Measurements from ENCODE around the gene ALKAL2.

Gene ALKAL2

DNA sequence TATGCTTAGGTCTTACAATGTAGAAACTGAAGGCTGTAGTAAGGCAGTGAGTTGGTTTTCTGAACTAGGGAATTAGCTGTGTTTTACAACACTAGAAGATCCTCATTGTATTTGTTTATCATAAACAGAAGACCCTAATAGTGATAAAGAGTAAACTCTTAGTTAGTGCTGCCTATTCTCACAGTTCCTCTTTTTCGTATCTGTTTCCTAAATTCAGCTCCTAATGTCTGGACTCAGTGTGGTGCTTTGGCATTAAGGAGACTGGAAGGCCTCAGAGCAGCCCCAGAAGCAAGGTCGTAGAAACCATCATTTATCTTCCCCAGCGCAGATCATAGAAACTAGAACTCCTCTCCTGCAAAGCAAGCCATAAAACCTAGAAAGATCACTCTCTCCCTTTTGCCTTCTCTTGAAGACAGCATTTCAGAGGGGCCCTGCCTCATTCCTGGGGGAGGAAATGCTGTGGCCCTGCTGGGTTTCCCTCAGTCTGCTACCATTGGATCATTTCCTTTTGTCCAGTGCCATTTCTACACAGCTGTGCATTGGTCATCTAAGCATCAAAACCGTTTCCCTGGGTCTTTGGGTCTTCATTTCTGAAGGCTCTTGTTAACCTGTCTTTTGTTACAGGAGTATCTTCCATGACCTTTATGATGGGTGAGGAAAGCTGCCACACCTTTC, 18.4 kb downstream of the ALKAL2 start:
- DNase-seq = no peak

DNA sequence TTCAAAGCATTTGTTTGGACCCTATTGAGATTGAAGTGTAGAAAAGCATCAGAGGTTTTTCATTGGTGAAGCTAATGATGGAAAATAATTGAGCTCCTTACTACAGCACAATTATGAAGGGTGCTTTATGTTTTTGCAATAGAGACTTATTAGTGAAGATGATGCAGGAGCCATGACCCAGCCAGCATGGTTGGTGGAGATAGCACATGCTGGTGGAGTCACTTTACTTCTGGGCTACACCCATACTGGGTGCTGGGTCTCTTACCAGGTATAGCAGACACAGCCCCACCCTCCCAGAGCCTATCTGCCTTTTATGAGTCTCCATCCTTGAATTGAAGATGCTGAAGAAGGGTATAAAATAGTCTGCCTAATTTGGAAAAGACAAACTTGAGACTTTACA, 19.6 kb downstream of the ALKAL2 start:
- DNase-seq = no peak

DNA sequence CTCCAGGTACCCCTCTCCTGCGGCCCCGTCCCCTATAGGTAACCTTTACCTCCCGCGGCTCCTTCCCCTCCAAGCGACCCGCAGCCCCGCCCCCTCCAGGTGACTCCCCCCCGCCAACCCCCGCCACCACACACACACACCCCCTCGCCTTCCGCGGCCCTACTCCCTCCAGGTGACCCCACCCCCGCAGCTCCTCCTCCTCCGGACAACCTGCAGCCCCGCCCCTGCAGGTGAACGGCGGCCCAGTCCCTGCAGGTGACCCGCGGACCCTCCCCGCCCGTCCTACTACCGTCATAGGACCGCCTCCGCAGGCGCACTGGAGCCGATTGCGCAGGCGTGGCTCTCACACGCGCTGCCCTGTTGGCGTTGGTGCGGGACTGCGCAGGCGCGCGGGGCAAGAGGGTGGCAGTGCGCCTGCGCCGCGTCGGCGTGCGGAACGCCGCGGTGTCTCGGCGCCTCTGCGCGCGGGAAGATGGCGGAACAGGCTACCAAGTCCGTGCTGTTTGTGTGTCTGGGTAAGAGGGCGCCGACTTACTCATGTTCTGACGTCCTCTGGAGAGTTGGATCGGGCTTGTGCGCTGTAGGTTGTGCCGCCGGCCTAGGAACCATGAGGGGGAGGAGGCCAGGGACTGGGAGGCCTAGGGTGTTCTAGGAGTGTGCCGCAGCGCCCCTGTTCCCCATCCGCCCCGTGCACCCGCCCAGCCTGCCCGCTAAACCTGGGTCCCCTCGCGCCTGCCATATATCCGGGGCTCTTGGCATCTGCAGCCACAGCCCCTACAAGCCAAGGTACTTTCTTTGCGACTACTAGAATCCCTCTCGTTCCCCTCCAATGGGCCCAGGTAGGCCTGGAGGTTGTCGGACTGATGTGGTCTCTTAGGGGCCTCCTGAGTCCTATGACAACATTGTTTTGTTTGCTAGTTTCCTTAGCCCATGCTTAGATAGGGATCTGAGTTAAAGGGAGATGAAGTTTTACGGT, 23.1 kb downstream of the ALKAL2 start, which contains the start of gene ACP1:
Gene ACP1 (plus strand): TSS at position 455 of the 976 bp plus-strand sequence. CDS start 18 bp downstream, at position 473.
- peak; percentile 59 for DNase-seq

DNA sequence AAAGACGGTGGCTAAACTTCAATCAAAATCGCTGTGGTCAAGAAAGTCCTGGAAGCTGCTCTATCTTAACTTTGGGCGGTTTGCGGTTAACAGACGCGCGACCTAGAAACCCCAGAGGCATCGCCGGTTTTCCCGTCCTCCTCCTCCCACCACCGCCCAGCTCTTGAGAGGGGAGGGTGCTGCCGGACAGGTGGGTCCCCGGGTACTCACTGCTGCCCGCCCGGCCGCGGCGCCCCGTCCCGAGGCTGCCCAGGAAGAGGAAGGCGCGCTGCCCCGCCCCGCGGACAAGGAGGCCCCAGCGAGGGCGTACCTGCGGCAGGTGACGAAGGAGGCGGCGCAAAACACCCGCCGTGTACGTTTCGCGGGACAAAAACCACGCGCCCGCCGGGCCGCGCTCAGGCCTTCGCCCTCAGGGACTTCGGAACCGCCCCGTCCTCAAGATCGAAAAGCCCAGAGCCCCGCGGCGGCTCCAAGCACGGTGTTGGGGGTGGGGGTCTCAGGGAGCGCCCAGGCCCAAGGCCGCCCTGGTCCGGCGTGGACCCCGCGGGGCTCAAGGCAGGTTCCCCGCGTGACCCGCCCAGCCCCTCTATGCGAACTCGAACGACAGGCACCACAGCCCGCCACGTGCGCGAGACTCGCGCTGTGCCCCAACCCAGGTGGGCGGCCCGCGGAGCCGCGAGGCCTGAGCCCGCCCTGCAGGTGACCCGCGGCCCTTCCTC, 24.0 kb downstream of the ALKAL2 start, which contains the start of gene SH3YL1:
Gene SH3YL1 (minus strand): TSS at position 259 of the 719 bp plus-strand sequence. CDS start 48 bp downstream, at position 211.
- DNase-seq = no peak

DNA sequence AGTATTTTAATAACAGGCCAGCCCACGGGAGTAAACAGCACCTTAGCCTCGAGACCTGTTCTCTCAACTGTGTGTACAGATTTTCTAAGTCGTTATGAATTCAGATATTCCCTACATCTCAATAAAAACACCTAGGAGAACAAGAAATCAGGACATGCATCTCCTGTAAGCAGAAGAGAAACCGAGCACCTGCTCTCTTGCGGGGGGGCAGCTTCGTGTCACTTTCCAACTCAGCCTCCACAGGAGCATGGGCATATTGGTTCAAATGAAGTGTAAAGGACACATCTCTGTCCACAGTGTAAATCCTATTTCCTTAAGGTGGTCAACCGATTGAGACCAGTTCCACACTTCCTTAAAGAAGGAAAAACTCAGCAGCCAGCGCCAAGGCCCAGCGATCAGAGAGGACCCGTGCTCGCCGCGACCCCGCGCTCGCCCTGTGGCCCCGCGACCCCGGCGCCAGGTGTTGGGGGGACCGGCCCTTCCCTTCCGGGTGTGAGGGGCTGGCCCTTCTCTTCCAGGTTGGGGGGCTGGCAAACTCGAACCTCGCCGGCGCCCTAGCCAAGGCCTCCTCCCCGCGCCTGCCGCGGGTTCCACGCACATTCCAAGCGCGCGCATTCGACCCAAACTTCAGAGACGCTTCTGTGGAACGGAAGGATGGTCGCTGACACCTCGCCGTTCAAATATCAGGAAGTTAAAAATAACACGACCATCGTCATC, 24.7 kb downstream of the ALKAL2 start:
- DNase-seq = no peak

DNA sequence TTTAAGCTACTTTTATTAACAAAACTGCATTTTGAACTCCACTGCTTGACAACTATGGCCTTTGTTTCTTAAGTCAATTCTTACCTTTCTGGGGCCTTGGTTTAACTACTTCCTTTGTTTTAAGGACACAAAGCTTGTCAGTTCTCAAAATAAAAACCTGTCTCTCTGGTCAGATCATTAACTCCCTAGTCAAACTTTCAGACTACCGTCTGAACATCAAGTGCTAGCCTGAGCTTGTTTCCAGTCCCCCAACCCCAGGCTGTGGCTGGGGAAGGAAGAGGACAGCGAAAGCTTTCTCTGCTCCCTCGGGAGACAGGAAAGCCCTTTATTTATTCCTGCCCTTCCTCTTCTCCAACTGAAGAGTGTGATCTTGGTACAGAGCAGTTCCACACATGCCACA, 25.8 kb downstream of the ALKAL2 start:
- no peak for DNase-seq

DNA sequence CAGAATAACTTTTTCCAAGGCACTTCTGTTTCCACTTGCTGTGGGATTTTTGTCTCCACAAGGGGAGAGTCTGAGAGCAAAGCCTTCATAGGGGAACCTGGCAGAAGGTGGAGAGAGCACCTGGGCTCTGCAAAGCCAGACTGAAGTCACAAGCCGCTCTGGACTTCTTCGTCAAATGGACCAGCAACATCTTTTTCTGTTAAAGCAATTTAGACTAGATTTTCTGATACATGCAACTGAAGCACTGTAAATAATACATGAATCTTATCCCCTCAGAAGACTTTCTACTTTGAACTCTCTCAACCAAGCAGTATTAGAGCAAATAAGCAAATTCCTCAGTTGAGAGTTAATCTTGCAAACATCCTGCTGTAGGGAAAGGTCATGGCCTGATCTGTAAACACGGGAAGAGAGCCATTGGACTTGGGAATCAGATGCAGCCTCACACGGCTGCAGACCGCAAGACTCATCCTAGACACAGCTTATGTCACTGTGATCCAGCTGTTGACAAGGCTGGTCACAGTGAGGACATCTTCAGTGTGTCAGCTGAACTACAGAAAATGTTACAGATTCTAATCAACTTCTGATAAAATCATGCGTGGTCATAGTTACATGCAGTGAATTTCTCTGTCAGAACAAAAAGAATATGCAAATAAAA, 27.3 kb downstream of the ALKAL2 start:
- DNase-seq = no peak

DNA sequence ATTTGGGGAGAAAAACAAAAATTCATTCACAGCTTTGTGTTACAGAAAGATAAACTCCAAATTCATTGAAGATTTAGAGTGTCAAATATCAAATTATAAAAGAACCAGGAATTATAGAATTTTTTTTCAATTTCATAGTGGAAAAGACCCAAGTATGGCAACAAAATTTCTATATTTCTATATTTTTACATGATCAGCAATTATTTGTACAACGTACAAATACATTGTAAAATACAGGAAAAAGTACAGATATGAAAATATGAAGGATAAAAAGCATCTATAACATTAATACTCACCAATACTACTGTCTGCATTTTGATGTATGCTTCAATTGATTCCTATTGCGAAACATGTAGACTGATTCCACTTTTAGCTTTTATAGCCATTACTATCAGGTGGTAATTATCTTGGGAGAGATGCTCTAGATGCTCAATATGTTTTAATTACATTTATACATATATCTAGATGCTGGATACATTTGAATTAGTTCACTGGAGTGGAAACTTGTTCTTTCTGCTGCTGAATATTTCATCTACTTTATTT, 28.0 kb downstream of the ALKAL2 start:
- no peak for DNase-seq

DNA sequence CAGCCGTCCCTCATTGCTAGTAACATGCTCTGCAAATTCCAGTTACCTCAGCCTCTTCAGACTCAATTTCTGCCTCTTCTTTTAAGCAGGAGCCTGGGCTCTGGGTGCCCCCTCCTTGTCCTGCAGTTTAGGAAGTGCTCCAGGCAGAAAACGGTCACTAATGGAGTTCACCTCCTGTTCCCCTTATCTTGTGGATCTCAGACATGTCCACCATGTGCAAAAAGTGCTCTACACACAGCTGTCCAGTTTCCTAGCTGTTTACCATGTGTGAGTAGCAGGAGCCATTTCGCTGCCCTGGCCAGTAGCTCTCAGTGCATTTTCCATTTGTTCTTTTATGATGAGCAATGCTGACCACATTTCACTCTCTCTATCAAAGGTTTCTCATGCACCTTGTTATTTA, 29.0 kb downstream of the ALKAL2 start:
- DNase-seq = no peak

DNA sequence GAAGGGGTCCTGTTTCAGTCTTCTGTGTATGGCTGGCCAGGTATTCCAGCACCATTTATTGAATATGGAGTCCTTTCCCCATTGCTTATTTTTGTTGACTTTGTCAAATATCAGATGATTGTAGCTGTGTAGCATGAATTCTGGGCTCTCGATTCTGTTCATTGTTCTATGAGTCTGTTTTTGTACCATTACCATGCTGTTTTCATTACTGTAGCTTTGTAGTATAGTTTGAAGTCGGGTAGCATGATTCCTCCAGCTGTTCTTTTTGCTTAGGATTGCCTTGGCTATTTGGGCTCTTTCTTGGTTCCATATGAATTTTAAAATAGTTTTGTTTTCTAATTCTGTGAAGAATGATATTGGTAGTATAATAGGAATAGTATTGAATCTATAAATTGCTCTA, 30.0 kb downstream of the ALKAL2 start:
- DNase-seq = no peak

DNA sequence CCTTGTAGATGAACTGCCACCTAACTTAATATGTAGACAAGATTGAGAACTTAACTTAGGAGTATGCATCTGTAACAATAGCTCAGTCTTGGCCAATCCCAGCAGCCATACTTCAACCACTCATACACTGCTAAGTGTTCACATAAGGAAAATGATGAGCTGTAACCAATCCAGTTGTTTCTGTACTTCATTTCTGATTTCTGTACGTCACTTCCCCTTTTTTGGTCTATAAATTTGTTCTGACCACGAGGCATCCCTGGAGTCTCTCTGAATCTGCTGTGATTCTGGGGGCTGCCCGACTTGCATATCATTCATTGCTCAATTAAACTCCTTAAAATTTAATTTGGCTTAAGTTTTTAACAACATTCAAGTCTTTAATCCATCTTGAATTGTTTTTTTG, 30.5 kb downstream of the ALKAL2 start:
- DNase-seq = no peak

DNA sequence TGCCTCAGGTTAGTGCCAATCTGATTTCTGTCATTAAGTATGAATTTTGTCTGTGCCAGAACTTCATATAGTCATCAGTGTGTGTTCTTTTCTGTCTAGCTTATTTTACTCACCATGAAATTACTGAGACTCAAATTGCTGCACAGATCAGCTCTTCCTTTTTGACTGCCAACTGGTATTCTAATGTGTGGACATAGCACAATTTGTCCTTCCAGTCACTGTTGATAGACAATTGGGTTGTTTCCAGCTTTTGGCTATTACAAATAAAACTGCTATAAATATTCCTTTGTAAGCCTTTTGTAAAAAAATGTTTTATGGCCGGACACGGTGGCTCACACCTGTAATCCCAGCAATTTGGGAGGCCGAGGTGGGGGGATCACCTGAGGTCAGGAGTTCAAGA, 31.8 kb downstream of the ALKAL2 start:
- DNase-seq = no peak

DNA sequence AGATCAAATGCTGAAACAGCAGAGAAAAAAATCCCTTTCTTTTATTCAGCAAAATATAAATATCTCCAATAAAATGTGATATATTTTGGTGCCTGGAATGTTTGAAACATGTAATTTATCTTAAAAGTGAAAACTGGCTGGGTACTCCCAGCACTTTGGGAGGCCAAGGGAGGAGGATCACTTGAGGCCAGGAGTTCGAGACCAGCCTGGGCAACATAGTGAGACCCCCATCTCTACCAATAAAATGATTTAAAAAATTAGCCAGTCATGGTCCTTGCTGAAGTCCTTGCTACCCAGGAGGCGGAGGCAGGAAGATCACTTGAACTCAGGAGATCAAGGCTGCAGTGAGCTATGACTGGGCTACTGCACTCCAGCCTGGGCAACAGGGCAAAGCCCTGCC, 32.7 kb downstream of the ALKAL2 start:
- DNase-seq = no peak

DNA sequence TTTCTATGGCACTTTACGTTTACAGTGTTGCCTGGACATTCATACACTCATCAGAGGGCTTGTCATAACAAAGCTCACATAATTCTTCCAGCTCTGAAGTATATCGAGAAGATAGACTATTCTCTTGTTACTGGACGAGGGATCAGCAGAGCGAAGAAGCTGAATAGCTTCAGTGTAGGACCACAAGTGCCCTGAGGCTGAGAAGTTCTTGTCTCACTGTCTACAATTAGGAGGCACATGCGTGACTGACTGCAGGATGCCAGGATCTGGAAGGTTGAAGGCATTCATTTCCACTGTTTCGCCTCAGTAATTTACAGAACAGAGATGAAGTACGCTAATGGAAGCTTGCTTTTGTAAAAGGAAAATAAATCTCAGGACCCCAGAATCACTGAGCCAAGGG, 33.6 kb downstream of the ALKAL2 start:
- no peak for DNase-seq

DNA sequence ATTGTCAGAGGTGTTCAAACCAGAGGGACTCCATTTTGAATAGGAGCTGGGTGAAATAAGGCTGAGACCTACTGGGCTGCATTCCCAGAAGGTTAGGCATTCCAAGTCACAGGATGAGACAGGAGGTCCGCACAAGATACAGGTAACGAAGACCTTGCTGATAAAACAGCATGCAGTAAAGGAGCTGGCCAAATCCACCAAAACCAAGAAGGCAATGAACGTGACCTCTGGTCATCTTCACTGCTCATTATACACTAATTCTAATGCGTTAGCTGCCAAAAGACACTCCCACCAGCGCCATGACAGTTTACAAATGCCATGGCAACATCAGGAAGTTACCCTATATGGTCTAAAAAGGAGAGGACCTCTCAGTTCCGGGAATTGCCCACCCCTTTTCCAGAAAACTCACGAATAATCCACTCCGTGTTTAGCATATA, 34.7 kb downstream of the ALKAL2 start:
- DNase-seq = no peak

DNA sequence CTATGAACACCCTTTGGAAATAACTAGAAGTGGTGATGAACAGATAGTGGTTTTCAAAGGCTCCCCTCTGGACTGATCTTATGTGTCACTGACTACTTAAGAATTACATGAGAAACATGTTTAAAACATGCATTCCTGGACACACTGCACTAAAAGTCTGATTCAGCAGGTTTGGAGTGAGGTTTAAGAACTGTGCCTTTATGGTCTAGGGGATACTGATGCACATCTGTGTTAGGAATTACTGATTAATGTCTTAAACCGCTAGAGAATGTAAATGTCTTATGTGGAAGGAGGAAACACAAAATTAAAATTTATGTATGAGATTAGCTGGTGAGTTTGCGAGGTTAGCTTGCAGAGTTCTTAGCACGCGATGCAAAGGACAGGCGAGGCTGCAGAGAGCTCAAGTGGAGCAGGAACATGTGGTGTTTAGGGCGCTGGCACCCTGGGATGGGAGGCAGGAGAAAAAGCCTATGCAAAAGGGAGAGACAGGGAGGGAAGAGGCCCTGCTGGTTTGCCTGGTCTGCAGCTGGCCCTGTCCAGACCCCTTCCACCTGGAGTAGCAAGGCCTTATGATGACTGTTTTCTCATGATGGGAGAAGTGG, 35.8 kb downstream of the ALKAL2 start:
- no peak for DNase-seq

DNA sequence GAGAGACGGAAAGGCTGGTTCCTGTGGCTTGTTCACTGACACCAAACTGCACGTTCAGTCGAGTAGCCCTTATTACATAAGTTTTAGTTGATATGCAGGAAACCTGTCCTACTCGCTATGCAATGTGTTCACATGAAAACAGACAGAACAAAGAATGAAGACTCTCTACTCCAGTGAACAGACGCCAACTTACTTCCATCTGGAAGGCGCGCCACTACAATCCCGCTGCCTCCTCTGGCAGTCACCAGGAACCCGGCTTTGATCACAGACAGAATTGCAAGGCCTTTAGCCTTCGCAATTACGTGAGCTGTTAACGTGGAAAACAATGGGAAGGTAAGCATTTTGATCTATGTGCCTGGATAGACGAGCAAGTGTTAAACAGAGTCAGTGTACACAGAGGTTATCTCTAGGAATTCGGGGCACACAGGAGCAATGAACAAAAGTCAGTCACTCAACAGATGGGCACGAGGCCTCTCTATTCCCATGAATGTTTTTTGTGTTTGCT, 38.3 kb downstream of the ALKAL2 start:
- DNase-seq = no peak

DNA sequence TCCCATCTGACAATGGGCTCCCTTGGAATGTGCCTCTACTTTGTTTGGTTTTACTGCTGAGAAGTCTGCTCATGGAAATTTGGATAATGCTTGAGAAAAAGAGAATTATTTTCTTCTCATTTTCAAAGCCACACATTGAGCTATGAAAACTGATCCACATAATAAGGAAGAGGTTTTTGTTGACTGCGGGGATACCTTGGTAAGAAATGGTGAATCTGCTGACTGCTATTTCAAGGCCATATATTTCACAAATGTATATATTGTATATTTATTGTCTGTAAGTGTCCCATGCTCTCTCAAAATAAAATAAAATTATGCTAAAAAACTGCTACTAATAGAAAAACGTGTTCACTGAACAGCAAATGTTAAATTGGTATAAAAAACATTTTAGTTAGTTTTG, 39.2 kb downstream of the ALKAL2 start:
- DNase-seq = no peak

DNA sequence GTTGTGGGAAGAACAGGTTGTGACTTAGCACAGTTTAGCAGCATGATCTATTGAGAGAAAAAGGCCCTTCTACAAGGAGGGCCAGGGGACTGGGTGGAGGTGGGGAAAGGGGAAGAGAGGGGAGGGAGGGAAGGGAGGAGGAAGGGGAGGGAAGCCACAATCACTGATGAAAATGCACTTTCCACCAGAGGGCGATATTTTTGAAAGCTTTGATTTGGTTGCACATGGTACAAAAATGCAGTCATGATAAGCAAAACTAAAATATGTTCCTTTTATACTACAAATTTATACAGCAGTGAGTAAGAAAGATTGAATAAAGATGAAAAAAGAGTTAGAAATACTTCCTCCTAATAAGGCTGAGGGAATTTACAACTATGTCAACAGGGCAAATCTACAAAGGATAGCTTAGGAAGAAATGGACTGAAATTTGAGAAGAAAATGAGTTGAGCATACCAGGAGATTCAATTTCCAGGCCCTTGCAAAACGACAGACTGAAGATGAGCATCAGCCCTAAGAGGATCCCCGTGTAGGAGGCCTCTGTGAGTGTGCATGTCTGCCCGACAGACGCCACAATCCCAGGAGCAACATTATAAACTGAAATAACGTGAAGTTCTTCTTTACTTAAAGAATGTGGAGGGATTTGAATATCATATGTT, 41.3 kb downstream of the ALKAL2 start:
- DNase-seq = no peak

DNA sequence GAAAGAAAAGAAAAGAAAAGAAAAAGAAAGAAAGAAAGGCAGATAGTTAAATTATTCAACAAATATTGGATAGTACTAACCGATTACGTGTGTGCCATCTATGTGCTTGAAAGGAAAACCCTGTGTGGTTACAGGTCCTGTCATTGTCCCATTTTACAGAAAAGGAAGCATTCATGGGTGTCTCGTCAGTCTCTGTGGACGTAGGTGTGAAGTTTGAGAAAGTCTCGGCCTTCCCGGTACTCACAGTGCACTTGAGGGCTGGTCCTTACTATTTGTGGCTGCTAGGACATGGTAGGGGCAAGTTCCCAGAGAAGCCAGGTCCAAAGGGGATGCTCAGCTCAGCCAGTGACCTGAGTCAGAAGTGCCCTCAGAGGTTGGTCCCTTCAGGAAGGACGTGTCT, 43.3 kb downstream of the ALKAL2 start:
- DNase-seq = no peak

DNA sequence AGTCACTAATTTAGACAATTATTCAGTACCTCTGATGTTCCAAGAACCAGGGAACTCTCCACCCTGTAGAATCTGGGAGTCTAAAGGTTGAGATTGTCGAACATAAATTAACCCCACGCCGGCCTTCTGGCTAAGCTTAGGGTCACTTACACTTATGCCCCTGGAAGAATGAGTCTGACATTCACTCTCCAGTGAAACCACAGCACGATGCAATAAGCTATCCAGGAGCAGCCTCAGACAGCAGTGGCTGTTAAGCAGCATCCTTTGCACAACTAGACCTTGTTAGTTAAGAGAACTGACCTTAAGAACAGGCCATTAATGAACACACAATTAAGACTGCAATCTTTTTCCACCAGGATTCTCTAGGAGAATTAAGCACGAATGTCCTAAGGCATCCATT, 49.0 kb downstream of the ALKAL2 start:
- DNase-seq = no peak
